ENCODE data around the gene NCKAP5.

NCKAP5 gene

DNA sequence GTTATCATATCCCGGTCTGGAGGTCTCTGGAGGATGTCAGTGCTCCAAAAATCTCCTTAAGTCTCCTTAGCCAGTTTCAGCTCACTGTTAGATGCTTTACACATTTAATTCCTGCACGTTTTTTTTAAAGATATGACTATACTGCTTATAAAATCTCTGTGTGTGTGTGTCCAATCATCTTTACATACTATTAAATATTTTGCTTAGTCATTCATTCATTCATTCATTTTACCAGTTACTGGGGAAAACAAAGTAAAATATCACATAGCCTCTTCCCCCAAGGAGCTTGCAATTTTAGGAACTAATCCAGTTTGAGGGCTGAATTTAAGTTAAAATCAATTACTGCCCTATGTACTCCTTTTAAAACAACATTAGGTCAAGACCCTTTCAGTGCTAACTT is 605.1 kb downstream of the NCKAP5 start:
- TF ChIP-seq, protein P1, sequence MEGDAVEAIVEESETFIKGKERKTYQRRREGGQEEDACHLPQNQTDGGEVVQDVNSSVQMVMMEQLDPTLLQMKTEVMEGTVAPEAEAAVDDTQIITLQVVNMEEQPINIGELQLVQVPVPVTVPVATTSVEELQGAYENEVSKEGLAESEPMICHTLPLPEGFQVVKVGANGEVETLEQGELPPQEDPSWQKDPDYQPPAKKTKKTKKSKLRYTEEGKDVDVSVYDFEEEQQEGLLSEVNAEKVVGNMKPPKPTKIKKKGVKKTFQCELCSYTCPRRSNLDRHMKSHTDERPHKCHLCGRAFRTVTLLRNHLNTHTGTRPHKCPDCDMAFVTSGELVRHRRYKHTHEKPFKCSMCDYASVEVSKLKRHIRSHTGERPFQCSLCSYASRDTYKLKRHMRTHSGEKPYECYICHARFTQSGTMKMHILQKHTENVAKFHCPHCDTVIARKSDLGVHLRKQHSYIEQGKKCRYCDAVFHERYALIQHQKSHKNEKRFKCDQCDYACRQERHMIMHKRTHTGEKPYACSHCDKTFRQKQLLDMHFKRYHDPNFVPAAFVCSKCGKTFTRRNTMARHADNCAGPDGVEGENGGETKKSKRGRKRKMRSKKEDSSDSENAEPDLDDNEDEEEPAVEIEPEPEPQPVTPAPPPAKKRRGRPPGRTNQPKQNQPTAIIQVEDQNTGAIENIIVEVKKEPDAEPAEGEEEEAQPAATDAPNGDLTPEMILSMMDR (IDR thresholded peaks at IDR 0.05; ENCODE audit: borderline replicate concordance, extremely low read depth, low read length, poor library complexity, severe bottlenecking), result no peak
- no peak for TF ChIP-seq EZH2 (IDR thresholded peaks at IDR 0.05; ENCODE audit: borderline replicate concordance, low read depth, low read length, severe bottlenecking)
- no peaks in the 10 kb centered on the region for H3K4me1 ChIP-seq (ENCODE audit: insufficient read depth, low read length)
- no peak overlapping the region for H3K4me3 ChIP-seq (ENCODE audit: low read depth in 1 of 2, low read length in 2 of 2)
- no peaks in the 10 kb centered on the region for H3K36me3 ChIP-seq (ENCODE audit: insufficient read depth, low read length)
- H3K9ac ChIP-seq (ENCODE audit: low read depth, low read length), result no peak overlapping the region
- no peak overlapping the region for H3K4me2 ChIP-seq (ENCODE audit: insufficient read depth, low read length)
- DNase-seq (no peak), ATAC-seq (ENCODE audit: insufficient read depth, low read depth) (no peak)
- no peaks in the 10 kb centered on the region for H3K9me3 ChIP-seq (ENCODE audit: insufficient read depth, low read length, severe bottlenecking)
- H2AFZ ChIP-seq (ENCODE audit: low read depth, low read length), result no peak overlapping the region
- peaks cover 2% of the 10 kb centered on the region; the same call in 1 of the 2 replicates for H4K20me1 ChIP-seq (ENCODE audit: insufficient read depth, low read length)
- no peaks in the 10 kb centered on the region for H3K79me2 ChIP-seq (ENCODE audit: insufficient read depth, low read length)
- no peak overlapping the region for H3K27ac ChIP-seq (ENCODE audit: low read length)
- H3K27me3 ChIP-seq (ENCODE audit: insufficient read depth, low read length, poor library complexity), result no peaks in the 10 kb centered on the region

DNA sequence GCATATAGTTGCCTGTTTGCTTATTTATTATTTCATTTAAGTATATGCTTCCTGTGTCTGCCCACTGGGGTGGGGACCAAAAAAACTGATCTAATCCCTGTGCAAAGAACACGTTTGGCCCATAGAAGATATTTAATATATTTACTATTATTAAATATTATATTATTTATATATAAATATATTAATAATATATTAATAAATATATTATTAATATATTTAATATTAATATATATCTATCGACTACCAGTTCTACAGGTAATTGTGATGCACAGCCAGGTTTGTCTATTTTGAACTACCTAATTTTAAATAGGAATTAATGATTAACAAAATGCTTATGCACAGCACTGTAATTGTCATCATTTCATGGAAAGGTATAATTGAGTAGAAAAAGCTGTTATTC is 609.4 kb downstream of the NCKAP5 start:
- no peaks in the 10 kb centered on the region for H3K27me3 ChIP-seq (ENCODE audit: insufficient read depth, low read length, poor library complexity)
- no peaks in the 10 kb centered on the region for H3K79me2 ChIP-seq (ENCODE audit: insufficient read depth, low read length)
- H2AFZ ChIP-seq (ENCODE audit: low read depth, low read length), result no peak overlapping the region
- ATAC-seq (ENCODE audit: insufficient read depth, low read depth) (no peak), DNase-seq (no peak)
- H4K20me1 ChIP-seq (ENCODE audit: insufficient read depth, low read length), result no peaks in the 10 kb centered on the region
- no peaks in the 10 kb centered on the region for H3K4me1 ChIP-seq (ENCODE audit: insufficient read depth, low read length)
- TF ChIP-seq EZH2 (IDR thresholded peaks at IDR 0.05; ENCODE audit: borderline replicate concordance, low read depth, low read length, severe bottlenecking), result no peak
- TF ChIP-seq, protein P1 (IDR thresholded peaks at IDR 0.05; ENCODE audit: borderline replicate concordance, extremely low read depth, low read length, poor library complexity, severe bottlenecking), result no peak
- H3K4me2 ChIP-seq (ENCODE audit: insufficient read depth, low read length), result no peak overlapping the region
- H3K36me3 ChIP-seq (ENCODE audit: insufficient read depth, low read length), result no peaks in the 10 kb centered on the region
- H3K27ac ChIP-seq (ENCODE audit: low read length), result no peak overlapping the region
- no peaks in the 10 kb centered on the region for H3K9me3 ChIP-seq (ENCODE audit: insufficient read depth, low read length, severe bottlenecking)
- H3K9ac ChIP-seq (ENCODE audit: low read depth, low read length), result no peak overlapping the region
- H3K4me3 ChIP-seq (ENCODE audit: low read depth in 1 of 2, low read length in 2 of 2), result no peak overlapping the region

DNA sequence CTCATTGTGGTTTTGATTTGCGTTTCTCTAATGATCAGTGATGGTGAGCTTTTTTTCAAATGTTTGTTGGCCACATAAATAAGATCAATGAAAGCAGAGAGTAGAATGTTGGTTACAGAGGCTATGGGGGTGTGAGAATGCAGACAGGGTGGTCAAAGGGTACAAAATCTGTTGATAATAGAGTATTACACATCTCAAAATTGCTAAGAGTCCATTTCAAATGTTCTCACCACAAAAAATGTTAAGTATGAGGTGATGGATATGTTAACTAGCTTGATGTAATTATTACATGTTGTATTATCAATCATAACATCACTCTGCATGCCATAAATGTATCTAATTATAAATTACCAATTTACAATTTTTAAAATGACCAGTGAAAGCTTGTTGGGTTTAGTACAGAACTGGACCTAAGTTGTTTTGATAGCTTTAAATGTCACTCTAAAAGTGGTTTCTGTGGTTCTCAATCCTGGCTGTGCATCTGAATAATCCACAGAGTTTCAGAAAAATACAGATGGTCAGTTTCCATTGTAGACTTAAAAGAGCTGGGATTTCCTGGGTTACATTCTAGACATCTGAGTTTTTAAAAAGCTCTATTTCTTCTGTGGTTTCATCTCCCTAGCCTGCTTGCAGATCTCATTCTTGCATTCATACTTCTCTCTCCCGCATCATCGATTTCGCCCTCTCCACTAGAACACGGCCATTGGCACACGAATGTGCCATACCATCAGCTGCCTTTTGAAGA is 612.2 kb downstream of the NCKAP5 start:
- TF ChIP-seq EZH2 (IDR thresholded peaks at IDR 0.05; ENCODE audit: borderline replicate concordance, low read depth, low read length, severe bottlenecking), result no peak
- Histone ChIP-seq H3K4me2 (ENCODE audit: insufficient read depth, low read length) (no peak overlapping the region), H3K9me3 (ENCODE audit: insufficient read depth, low read length, severe bottlenecking) (no peaks in the 10 kb centered on the region), H3K4me3 (ENCODE audit: low read depth in 1 of 2, low read length in 2 of 2) (no peak overlapping the region), H3K9ac (ENCODE audit: low read depth, low read length) (no peak overlapping the region), H2AFZ (ENCODE audit: low read depth, low read length) (no peak overlapping the region), H3K27me3 (ENCODE audit: insufficient read depth, low read length, poor library complexity) (no peaks in the 10 kb centered on the region), H3K4me1 (ENCODE audit: insufficient read depth, low read length) (no peaks in the 10 kb centered on the region), H4K20me1 (ENCODE audit: insufficient read depth, low read length) (no peaks in the 10 kb centered on the region), H3K27ac (ENCODE audit: low read length) (no peak overlapping the region), H3K36me3 (ENCODE audit: insufficient read depth, low read length) (no peaks in the 10 kb centered on the region), H3K79me2 (ENCODE audit: insufficient read depth, low read length) (no peaks in the 10 kb centered on the region)
- ATAC-seq (ENCODE audit: insufficient read depth, low read depth) (no peak), DNase-seq (no peak)

DNA sequence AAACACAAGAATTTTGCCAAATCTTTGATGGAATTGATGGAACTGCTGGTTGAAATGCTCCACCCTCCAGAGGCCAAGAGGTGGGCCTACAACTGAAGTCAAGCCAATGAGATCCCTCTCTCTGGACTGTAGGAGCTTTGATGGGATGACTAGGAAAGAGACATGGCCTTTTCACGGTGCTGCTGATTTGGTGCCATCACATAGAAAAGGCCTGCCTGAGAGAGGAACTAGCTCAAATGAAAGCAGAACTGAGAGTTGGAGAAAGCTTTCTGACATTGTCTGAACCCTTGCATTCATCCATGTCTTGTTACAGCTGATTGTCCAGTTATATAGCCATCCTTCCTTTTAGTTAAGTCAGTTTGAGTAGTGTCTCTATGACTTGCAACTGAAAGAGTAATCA is 614.5 kb downstream of the NCKAP5 start:
- H2AFZ ChIP-seq (ENCODE audit: low read depth, low read length), result no peak overlapping the region
- TF ChIP-seq, protein P1 (IDR thresholded peaks at IDR 0.05; ENCODE audit: borderline replicate concordance, extremely low read depth, low read length, poor library complexity, severe bottlenecking), result no peak
- no peak for TF ChIP-seq EZH2 (IDR thresholded peaks at IDR 0.05; ENCODE audit: borderline replicate concordance, low read depth, low read length, severe bottlenecking)
- no peak overlapping the region for H3K4me3 ChIP-seq (ENCODE audit: low read depth in 1 of 2, low read length in 2 of 2)
- H3K36me3 ChIP-seq (ENCODE audit: insufficient read depth, low read length), result no peaks in the 10 kb centered on the region
- H3K27me3 ChIP-seq (ENCODE audit: insufficient read depth, low read length, poor library complexity), result no peaks in the 10 kb centered on the region
- H3K4me1 ChIP-seq (ENCODE audit: insufficient read depth, low read length), result no peaks in the 10 kb centered on the region
- no peak overlapping the region for H3K9ac ChIP-seq (ENCODE audit: low read depth, low read length)
- ATAC-seq (ENCODE audit: insufficient read depth, low read depth) (no peak), DNase-seq (no peak)
- no peak overlapping the region for H3K27ac ChIP-seq (ENCODE audit: low read length)
- H3K4me2 ChIP-seq (ENCODE audit: insufficient read depth, low read length), result no peak overlapping the region
- H3K79me2 ChIP-seq (ENCODE audit: insufficient read depth, low read length), result no peaks in the 10 kb centered on the region
- no peaks in the 10 kb centered on the region for H3K9me3 ChIP-seq (ENCODE audit: insufficient read depth, low read length, severe bottlenecking)
- no peaks in the 10 kb centered on the region for H4K20me1 ChIP-seq (ENCODE audit: insufficient read depth, low read length)

Measured in DND-41 (cell line).